Memory B cell (primary cell): ENCODE measurements around the gene ST6GALNAC3.

Experiments used
- ATAC-seq: fragments of 150-1000 bp; cut with Tn5 transposase; 2 replicates; pipeline ENCODE4 v1.10.0; 2021; ENCODE audit warnings: low read depth, mild to moderate bottlenecking, moderate library complexity
- DNase-seq, 2 donors: peaks; one replicate each; pipeline ENCODE4 v3.0.0; 2022; ENCODE audit warnings: low spot score in 2 of 2
- H3K27ac Mint-ChIP-seq: one replicate; pipeline ENCODE4 v1.8.0; 2022; ENCODE audit warnings: mild to moderate bottlenecking, moderate library complexity, mixed read lengths
- H3K27me3 Mint-ChIP-seq: one replicate; pipeline ENCODE4 v1.8.0; 2022; ENCODE audit warnings: mixed read lengths
- H3K36me3 Mint-ChIP-seq: one replicate; pipeline ENCODE4 v1.8.0; 2022; ENCODE audit warnings: mild to moderate bottlenecking, mixed read lengths
- H3K4me1 Mint-ChIP-seq: one replicate; pipeline ENCODE4 v1.8.0; 2022; ENCODE audit warnings: mixed read lengths
- H3K4me3 Mint-ChIP-seq: one replicate; pipeline ENCODE4 v1.8.0; 2022; ENCODE audit warnings: mild to moderate bottlenecking, moderate library complexity, mixed read lengths
- H3K9me3 Mint-ChIP-seq: one replicate; pipeline ENCODE4 v1.8.0; 2022; ENCODE audit warnings: mixed read lengths

The ST6GALNAC3 gene

DNA sequence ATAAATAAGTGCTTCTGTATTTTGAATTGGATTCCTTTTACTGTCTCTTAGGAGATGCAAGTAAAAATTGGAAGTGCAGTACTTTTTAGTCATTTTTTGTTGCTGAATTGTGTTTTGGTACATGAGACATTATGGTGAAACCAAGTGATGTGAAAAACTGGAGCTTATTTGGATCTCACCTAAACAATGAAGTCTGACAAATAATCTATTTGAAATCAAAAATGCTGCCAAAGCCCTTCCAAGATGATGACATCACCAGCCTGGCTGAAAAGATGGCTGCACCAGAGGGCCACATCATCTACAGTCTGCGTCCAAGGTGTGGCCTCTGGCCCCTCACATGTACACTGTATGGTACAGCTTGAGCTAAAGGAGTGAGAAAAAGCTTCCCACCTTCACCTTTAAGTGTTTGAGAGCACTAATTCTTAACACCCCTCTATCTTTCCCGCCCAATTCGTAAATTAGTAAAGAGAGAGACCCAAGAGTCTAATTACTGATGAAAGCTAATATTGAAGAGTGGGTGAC is 600.2 kb downstream of the ST6GALNAC3 start:
- Mint-ChIP-seq H3K36me3 (no peaks in the 10 kb centered on the region), H3K4me1 (no peaks in the 10 kb centered on the region), H3K4me3 (no peak overlapping the region), H3K27me3 (no peaks in the 10 kb centered on the region), H3K9me3 (no peaks in the 10 kb centered on the region), H3K27ac (no peak overlapping the region)
- DNase-seq (no peak), ATAC-seq (no peak)

DNA sequence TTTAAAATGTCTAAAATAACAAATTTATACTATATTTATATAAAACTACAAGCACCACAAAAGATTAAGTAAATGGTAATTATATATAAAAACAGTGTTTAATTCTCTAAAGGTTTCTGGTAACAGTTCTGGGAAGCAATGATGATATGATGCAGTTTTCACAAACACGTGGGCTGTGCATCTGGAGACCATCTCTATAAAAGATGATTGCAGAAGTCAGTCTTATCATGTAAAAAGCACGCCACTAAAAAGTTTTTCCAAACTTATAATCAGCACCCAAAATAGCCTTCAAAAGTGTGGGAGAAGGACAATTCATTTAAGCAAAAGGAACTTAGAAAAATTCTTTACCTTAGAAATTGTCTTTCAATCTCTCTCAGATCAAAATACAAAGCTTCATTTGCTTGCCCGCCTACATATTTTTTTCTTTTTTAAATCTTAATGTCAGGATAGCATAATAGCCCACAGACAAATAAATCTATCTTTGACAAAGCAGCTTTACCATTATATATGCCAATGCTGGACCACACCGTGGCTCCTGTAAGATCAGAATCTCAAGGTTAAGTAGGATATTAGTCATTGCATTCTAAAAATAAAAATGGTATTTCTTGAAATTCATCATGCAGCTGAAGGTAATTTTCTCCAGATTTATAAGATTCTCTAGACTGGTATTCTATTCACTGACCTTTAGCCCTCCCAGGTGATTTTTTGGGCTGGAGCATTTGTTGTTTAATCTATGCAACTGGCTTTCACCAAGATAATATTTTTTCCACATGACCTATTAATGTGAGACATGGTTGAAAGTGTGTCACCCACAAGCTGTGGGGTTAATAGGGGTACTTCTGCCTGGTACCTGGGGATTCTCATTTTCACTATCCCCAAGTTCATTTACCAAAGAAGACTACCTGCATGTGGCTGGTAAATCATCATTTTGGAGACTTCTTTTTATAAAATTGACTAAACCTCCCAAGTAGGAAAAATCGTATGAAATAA is 603.2 kb downstream of the ST6GALNAC3 start:
- H3K27me3 Mint-ChIP-seq: no peaks in the 10 kb centered on the region
- no peaks in the 10 kb centered on the region for H3K4me1 Mint-ChIP-seq
- DNase-seq (no peak), ATAC-seq (no peak)
- no peak overlapping the region for H3K4me3 Mint-ChIP-seq
- H3K27ac Mint-ChIP-seq: no peak overlapping the region
- H3K9me3 Mint-ChIP-seq: no peaks in the 10 kb centered on the region
- no peaks in the 10 kb centered on the region for H3K36me3 Mint-ChIP-seq

DNA sequence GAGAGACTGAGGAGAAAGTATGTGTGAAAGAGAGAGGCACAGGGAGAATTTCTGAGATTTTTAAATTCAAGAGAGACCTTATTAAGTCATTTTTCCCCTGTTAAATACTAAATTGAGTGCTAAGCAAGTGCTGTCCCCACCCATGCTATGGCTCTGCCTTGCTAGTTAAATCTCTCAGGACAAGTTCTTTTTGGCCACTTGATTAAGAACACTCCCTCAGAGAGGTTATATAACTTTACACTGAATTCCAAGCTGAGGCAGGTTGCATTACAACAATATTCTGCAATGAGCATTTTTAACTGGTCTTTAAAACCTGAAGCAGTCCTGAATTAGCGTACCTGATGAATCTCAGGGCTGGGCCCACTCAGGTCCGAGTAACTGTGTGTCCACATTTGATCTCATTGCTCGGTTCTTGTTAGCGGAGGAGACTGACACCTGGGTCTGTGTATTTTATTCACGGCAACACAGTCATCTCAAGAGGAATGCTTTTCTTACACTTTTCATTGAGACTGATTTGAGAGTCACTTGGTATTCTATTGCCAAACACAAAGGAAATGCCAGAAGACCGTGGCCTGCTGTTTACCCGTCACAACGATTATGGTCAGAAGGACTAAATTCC is 605.1 kb downstream of the ST6GALNAC3 start:
- Mint-ChIP-seq H3K27ac (no peak overlapping the region), H3K4me1 (no peaks in the 10 kb centered on the region), H3K27me3 (no peaks in the 10 kb centered on the region), H3K36me3 (no peaks in the 10 kb centered on the region), H3K4me3 (no peak overlapping the region), H3K9me3 (no peaks in the 10 kb centered on the region)
- no peak for ATAC-seq
- no peak for DNase-seq

DNA sequence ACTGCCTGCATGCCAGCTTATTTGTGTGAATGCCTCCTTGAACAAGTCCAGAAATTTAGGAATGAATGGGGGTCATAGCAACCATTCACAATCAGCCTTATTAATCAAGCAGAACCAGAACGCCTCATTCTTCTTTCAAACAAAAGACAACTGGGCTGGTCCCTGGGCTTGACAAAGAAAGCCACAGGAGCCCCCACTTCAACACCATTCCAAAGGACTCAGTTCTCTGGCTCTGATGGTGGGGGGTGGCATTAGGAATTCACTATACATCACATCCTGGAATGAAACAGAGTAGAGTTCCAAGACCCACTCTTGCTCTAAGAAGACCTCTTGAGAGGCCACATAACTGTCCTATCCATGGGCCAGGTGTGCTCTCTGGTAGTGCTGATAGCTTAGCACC is 606.1 kb downstream of the ST6GALNAC3 start:
- H3K9me3 Mint-ChIP-seq: no peaks in the 10 kb centered on the region

DNA sequence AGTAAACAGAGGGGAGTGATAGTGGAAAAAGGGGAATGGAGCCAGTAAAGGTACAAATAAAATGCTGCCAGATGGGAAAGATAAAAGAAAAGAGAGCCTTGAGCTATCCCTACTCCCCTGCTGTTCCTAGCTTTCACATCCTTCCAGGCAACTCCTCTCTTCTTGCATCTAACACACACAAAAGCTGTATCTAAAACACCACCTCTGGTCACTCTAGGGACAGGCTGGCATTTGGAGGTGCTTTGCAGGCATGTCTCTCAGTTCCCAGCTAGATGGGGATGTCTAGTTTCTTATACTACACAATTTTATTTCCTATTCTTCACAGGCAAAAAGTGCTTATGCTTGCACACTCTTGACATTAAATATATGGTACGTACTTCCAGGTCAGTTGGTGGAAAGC is 607.6 kb downstream of the ST6GALNAC3 start:
- no peak overlapping the region for H3K27ac Mint-ChIP-seq
- no peaks in the 10 kb centered on the region for H3K4me1 Mint-ChIP-seq
- no peaks in the 10 kb centered on the region for H3K27me3 Mint-ChIP-seq
- DNase-seq: no peak
- H3K36me3 Mint-ChIP-seq: no peaks in the 10 kb centered on the region
- no peak overlapping the region for H3K4me3 Mint-ChIP-seq
- H3K9me3 Mint-ChIP-seq: no peaks in the 10 kb centered on the region
- ATAC-seq: no peak

More for the DNA sequence above, 606.1 kb downstream of the ST6GALNAC3 start:
- H3K36me3 Mint-ChIP-seq: no peaks in the 10 kb centered on the region
- no peak overlapping the region for H3K4me3 Mint-ChIP-seq
- no peak overlapping the region for H3K27ac Mint-ChIP-seq
- DNase-seq (no peak), ATAC-seq (no peak)
- H3K27me3 Mint-ChIP-seq: no peaks in the 10 kb centered on the region
- no peaks in the 10 kb centered on the region for H3K4me1 Mint-ChIP-seq
